ENCODE results near the gene IL27RA. TPM values are rescaled to one million over a fixed set of nuclear protein-coding genes. Genes with fewer than 3 reads are reported as not detected.
A peak's percentile ranks its signal among the peaks of the same experiment; 100 is the strongest.

Gene IL27RA
- total RNA-seq, 6 experiments from 2014 or later = 4.7 to 6.1 (median 5.1) TPM

GRCh38 chr19:13990085-13990484 is 41.5 kb upstream of the IL27RA start:
- Mint-ChIP-seq H3K27ac (no peak overlapping the region), H3K9me3 (no peaks in the 10 kb centered on the region), H3K36me3 (ENCODE audit: low read depth) (no peaks in the 10 kb centered on the region), H3K27me3 (ENCODE audit: insufficient read depth) (peaks cover 1% of the 10 kb centered on the region), H3K4me3 (no peak overlapping the region), H3K4me1 (ENCODE audit: low read depth) (peaks cover 20% of the 10 kb centered on the region)
- no peak for DNase-seq
- TF ChIP-seq CTCF (IDR thresholded peaks at IDR 0.05) = no peak

DNA sequence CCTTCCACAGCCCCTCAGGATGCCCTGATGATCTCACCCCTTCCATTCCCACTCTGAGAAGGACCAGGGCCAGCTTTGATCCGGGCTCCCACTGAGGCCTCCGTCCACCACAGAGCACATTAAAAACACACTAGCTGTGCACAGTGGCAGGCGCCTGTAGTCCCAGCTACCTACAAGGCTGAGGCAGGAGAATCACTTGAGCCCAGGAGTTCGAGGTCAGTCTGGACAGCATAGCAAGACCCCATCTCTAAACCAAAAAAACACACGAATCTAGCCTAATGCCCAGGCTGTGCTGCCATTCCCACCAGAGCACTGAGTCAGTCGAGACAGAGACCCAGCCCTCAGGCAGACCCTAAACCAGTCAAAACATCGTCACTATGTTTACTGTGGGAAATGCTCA is 39.5 kb upstream of the IL27RA start:
- no peak for TF ChIP-seq CTCF (IDR thresholded peaks at IDR 0.05)
- Mint-ChIP-seq H3K9me3 (no peaks in the 10 kb centered on the region), H3K27me3 (ENCODE audit: insufficient read depth) (peaks cover 1% of the 10 kb centered on the region), H3K4me1 (ENCODE audit: low read depth) (peaks cover 6% of the 10 kb centered on the region), H3K4me3 (no peak overlapping the region), H3K36me3 (ENCODE audit: low read depth) (no peaks in the 10 kb centered on the region), H3K27ac (no peak overlapping the region)
- DNase-seq = no peak

- Mint-ChIP-seq H3K27me3 (ENCODE audit: insufficient read depth) (peaks cover 1% of the 10 kb centered on the region), H3K4me1 (ENCODE audit: low read depth) (no peaks in the 10 kb centered on the region; the same call in 1 of the 2 replicates), H3K27ac (0 out of 2 replicates have a peak overlapping the region, but pooled peaks have one; percentile 13)
These were observed 37.8 kb upstream of the IL27RA start for GRCh38 chr19:13993590-13994300.

GRCh38 chr19:13995017-13995728 is 36.4 kb upstream of the IL27RA start:
- peaks cover 1% of the 10 kb centered on the region for H3K27me3 Mint-ChIP-seq (ENCODE audit: insufficient read depth)
- no peak overlapping the region for H3K4me3 Mint-ChIP-seq
- H3K36me3 Mint-ChIP-seq (ENCODE audit: low read depth) = peaks cover 10% of the 10 kb centered on the region
- H3K4me1 Mint-ChIP-seq (ENCODE audit: low read depth) = no peaks in the 10 kb centered on the region; the same call in 1 of the 2 replicates
- H3K27ac Mint-ChIP-seq = peak overlapping the region; percentile 55; the same call in 1 of the 2 replicates
- DNase-seq = peak; percentile 33
- H3K9me3 Mint-ChIP-seq = peaks cover 11% of the 10 kb centered on the region
- no peak for TF ChIP-seq CTCF (IDR thresholded peaks at IDR 0.05)

More at GRCh38 chr19:13993590-13994300, 37.8 kb upstream of the IL27RA start:
- H3K9me3 Mint-ChIP-seq = peaks cover 6% of the 10 kb centered on the region
- no peak for TF ChIP-seq CTCF (IDR thresholded peaks at IDR 0.05)
- H3K36me3 Mint-ChIP-seq (ENCODE audit: low read depth) = peaks cover 3% of the 10 kb centered on the region
- no peak for DNase-seq
- H3K4me3 Mint-ChIP-seq = no peak overlapping the region

GRCh38 chr19:13995878-13996765 is 35.4 kb upstream of the IL27RA start:
- Mint-ChIP-seq H3K9me3 (peaks cover 11% of the 10 kb centered on the region), H3K4me1 (ENCODE audit: low read depth) (no peaks in the 10 kb centered on the region; the same call in 1 of the 2 replicates), H3K27me3 (ENCODE audit: insufficient read depth) (no peaks in the 10 kb centered on the region; the same call in 1 of the 2 replicates), H3K36me3 (ENCODE audit: low read depth) (peaks cover 10% of the 10 kb centered on the region), H3K27ac (no peak overlapping the region), H3K4me3 (no peak overlapping the region)
- no peak for TF ChIP-seq CTCF (IDR thresholded peaks at IDR 0.05)
- DNase-seq = no peak

Measured in HFFc6 (cell line).